Esophagus squamous epithelium (tissue), 4 donors: Measurements from ENCODE around the gene ERG.

Source experiments
- CTCF ChIP-seq, 6 experiments: fragments of 450-650 bp in 4 of 6; fragments of 200-600 bp in 2 of 6; sonication (generic) in 2 of 6; IDR thresholded peaks; one replicate each; pipeline ENCODE4 v1.5.1; 2016 to 2019; ENCODE audit warnings: antibody characterized with exemption in 6 of 6, mild to moderate bottlenecking in 4 of 6, moderate library complexity in 4 of 6
- POLR2A ChIP-seq, 4 donors: fragments of 450-650 bp; IDR thresholded peaks; one replicate each; pipeline ENCODE4 v1.6.1; 2017; ENCODE audit warnings: antibody characterized with exemption in 4 of 4, mild to moderate bottlenecking in 4 of 4, moderate library complexity in 3 of 4

DNA sequence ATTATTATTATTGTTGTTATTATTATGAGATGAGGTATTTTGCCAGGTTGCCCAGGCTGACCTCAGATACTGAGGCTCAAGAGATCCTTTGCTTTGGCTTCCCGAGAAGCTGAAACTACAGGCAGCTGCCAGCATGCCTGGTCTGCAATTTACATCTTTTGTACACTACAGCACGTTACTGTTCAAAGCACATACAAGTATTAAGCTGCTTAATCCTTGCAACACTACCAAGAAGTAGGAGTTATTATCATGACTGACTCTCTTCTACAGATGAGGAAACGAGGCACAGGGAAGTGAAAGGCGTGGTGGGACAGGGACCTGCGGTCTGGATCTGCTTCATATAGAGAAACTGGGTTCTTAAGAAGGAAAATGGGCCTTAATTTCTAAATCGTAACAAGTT lies 11.6 kb downstream of the ERG start:
- no peak for TF ChIP-seq CTCF (IDR thresholded peaks at IDR 0.05)
- no peak for TF ChIP-seq POLR2A (IDR thresholded peaks at IDR 0.05)
